ENCODE results near the gene DDA1. TPM values are rescaled to one million over a fixed set of nuclear protein-coding genes. Genes with fewer than 3 reads are reported as not detected.
"Not testable (repeated sequence)": the region's sequence is repeated elsewhere in the genome, so short reads cannot be mapped to it uniquely, and the experiment has no call there.

Gene DDA1
- total RNA-seq, 1 donor from 2014 or later = 81.2 TPM

DNA sequence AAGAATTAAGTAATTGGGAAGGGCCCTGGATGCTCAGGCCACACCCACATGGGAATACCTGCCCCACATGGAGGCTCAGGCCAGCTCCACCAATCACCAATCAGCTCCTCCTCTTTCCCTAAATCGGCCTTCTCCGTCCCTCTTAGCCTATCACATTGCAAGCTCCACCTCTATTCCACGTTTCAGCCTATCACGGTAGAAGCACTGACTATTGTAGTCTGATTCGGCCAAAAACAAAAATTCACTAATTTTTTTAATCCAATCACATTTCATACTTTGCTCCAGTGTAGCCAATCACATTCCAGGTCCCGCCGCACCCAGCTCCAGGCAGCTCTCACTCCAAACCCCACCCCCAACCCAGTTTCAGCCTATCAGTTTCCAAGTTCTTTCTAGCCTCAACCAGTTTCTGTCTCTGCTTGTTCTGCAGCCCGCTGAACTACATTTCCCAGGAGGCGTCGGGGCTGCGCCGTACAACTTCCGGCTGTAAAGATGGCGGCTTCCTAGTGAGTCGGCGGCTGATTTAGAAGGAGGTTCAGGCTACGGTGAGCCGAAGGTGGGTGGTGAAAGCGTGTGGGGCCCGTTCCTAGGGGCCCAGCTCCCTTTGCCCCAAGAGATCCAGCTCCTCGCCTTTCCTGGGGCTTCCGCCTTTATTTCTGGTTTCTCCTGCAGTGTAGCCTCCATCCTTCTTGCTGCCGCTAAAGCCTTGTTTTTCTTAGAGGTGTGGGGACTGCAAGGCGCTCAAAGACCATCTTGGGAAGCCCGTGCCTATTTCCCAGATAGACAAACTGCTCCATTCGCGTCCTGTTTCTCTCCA lies 42.2 kb upstream of the DDA1 start, which contains the start of gene BABAM1:
TSS of gene BABAM1 (plus strand) at position 469 of the 814 bp plus-strand sequence. CDS start 1,364 bp downstream, outside the sequence.
- Mint-ChIP-seq H3K4me1 (ENCODE audit: low read depth, unreplicated experiment) (peaks cover 4% of the 10 kb centered on the region), H3K9me3 (ENCODE audit: unreplicated experiment) (peaks cover 6% of the 10 kb centered on the region), H3K27ac (ENCODE audit: unreplicated experiment) (peak within 1 kb of the TSS; percentile 28), H3K4me3 (ENCODE audit: unreplicated experiment) (peak within 1 kb of the TSS; percentile 93), H3K27me3 (ENCODE audit: unreplicated experiment) (peaks cover 11% of the 10 kb centered on the region), H3K36me3 (ENCODE audit: unreplicated experiment) (no peaks in the 10 kb centered on the region)
- DNase-seq = peak; percentile 91
- TF ChIP-seq, protein P1, sequence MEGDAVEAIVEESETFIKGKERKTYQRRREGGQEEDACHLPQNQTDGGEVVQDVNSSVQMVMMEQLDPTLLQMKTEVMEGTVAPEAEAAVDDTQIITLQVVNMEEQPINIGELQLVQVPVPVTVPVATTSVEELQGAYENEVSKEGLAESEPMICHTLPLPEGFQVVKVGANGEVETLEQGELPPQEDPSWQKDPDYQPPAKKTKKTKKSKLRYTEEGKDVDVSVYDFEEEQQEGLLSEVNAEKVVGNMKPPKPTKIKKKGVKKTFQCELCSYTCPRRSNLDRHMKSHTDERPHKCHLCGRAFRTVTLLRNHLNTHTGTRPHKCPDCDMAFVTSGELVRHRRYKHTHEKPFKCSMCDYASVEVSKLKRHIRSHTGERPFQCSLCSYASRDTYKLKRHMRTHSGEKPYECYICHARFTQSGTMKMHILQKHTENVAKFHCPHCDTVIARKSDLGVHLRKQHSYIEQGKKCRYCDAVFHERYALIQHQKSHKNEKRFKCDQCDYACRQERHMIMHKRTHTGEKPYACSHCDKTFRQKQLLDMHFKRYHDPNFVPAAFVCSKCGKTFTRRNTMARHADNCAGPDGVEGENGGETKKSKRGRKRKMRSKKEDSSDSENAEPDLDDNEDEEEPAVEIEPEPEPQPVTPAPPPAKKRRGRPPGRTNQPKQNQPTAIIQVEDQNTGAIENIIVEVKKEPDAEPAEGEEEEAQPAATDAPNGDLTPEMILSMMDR (IDR thresholded peaks at IDR 0.05; ENCODE audit: partially characterized antibody, unreplicated experiment) = no peak

GRCh38 chr19:17268754-17269153 lies 40.6 kb upstream of the DDA1 start:
- no peak overlapping the region for H3K27ac Mint-ChIP-seq (ENCODE audit: unreplicated experiment)
- peaks cover 6% of the 10 kb centered on the region for H3K9me3 Mint-ChIP-seq (ENCODE audit: unreplicated experiment)
- peaks cover 4% of the 10 kb centered on the region for H3K4me1 Mint-ChIP-seq (ENCODE audit: low read depth, unreplicated experiment)
- peaks cover 9% of the 10 kb centered on the region for H3K27me3 Mint-ChIP-seq (ENCODE audit: unreplicated experiment)
- TF ChIP-seq, protein P1 (IDR thresholded peaks at IDR 0.05; ENCODE audit: partially characterized antibody, unreplicated experiment) = no peak
- H3K4me3 Mint-ChIP-seq (ENCODE audit: unreplicated experiment) = no peak overlapping the region
- H3K36me3 Mint-ChIP-seq (ENCODE audit: unreplicated experiment) = no peaks in the 10 kb centered on the region
- DNase-seq = no peak

DNA sequence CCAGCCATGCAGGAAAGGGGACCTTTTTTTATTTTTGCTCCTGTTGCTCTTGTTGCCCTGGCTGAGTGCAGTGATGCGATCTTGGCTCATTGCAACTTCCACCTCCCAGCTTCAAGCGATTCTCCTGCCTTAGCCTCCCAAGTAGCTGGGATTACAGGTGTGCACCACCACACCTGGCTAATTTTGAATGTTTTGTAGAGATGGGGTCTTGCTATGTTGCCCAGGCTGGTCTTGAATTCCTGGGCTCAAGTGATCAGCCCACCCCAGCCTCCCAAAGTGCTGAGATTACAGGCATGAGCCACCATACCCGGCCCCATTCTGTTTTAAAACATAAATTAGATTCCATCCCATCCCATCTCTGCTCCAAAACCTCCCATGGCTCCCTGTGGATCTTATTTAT lies 34.5 kb upstream of the DDA1 start:
- H3K9me3 Mint-ChIP-seq (ENCODE audit: unreplicated experiment); H3K27me3 Mint-ChIP-seq (ENCODE audit: unreplicated experiment); H3K4me1 Mint-ChIP-seq (ENCODE audit: low read depth, unreplicated experiment); DNase-seq; H3K4me3 Mint-ChIP-seq (ENCODE audit: unreplicated experiment); H3K36me3 Mint-ChIP-seq (ENCODE audit: unreplicated experiment); H3K27ac Mint-ChIP-seq (ENCODE audit: unreplicated experiment): not testable (repeated sequence)

- Mint-ChIP-seq H3K27me3 (ENCODE audit: unreplicated experiment) (peaks cover 4% of the 10 kb centered on the region), H3K4me1 (ENCODE audit: low read depth, unreplicated experiment) (no peaks in the 10 kb centered on the region), H3K27ac (ENCODE audit: unreplicated experiment) (no peak overlapping the region), H3K9me3 (ENCODE audit: unreplicated experiment) (no peaks in the 10 kb centered on the region), H3K4me3 (ENCODE audit: unreplicated experiment) (no peak overlapping the region), H3K36me3 (ENCODE audit: unreplicated experiment) (no peaks in the 10 kb centered on the region)
- TF ChIP-seq, protein P1 (IDR thresholded peaks at IDR 0.05; ENCODE audit: partially characterized antibody, unreplicated experiment) = no peak
- DNase-seq = no peak
These were observed 33.8 kb upstream of the DDA1 start for GRCh38 chr19:17275441-17276175.

- H3K36me3 Mint-ChIP-seq (ENCODE audit: unreplicated experiment) = no peaks in the 10 kb centered on the region
- H3K27ac Mint-ChIP-seq (ENCODE audit: unreplicated experiment) = no peak overlapping the region
These were observed 29.9 kb upstream of the DDA1 start for GRCh38 chr19:17279436-17279835.

More at GRCh38 chr19:17279436-17279835, 29.9 kb upstream of the DDA1 start:
- Mint-ChIP-seq H3K4me3 (ENCODE audit: unreplicated experiment) (no peak overlapping the region), H3K4me1 (ENCODE audit: low read depth, unreplicated experiment) (peaks cover 2% of the 10 kb centered on the region), H3K27me3 (ENCODE audit: unreplicated experiment) (peaks cover 2% of the 10 kb centered on the region), H3K9me3 (ENCODE audit: unreplicated experiment) (peaks cover 2% of the 10 kb centered on the region)
- no peak for DNase-seq
- TF ChIP-seq, protein P1 (IDR thresholded peaks at IDR 0.05; ENCODE audit: partially characterized antibody, unreplicated experiment) = no peak

All from glutamatergic neuron (in vitro differentiated cells).